ENCODE results near the gene PCP2. TPM values are rescaled to one million over a fixed set of nuclear protein-coding genes. Genes with fewer than 3 reads are reported as not detected.

The PCP2 gene
- polyA plus RNA-seq, 2 of the 4 experiments (the other 2 are of a cell fraction) = 0.19 TPM; not detected in 1

DNA sequence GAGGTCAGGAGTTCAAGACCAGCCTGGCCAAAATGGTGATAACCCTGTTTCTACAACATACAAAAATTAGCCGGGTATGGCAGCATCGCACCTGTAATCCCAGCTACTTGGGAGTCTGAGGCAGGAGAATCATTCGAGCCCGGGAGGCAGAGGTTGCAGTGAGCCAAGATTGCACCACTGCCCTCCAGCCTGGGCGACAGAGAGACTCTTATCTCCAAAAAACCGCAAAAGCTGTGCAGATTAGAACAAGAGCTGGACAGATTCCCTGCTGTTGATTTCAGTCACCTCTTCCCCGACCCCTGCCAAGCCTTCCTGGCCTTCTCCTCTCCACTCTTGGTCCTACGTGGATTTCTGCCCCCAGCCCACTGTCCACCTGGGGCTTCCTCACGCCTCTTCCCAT is 29.6 kb downstream of the PCP2 start:
- H3K27ac ChIP-seq = no peak overlapping the region
- no peaks in the 10 kb centered on the region for H3K4me1 ChIP-seq
- DNase-seq (ENCODE audit: low read depth in 1 of 2, low spot score in 1 of 2) (no peak), ATAC-seq (no peak), FAIRE-seq (no peak)
- H3K4me3 ChIP-seq = no peak overlapping the region
- ChIA-PET CTCF (interaction anchor here (2.0 kb wide), 1 partner anchor 36 kb away, joined by 7 read pairs; no protein-coding TSS in a partner anchor), POLR2A (no interaction called here)
- WGBS (ENCODE audit: missing lambda C conversion rate) = 65% methylated on average over 9 of the region's 9 CpGs
- H3K4me2 ChIP-seq = no peak overlapping the region
- no peaks in the 10 kb centered on the region for H3K9me3 ChIP-seq
- TF ChIP-seq NPAS2 (CRISPR knock-in tag; IDR thresholded peaks at IDR 0.05; ENCODE audit: borderline replicate concordance) = no peak
- no peak for TF ChIP-seq RARB (CRISPR knock-in tag; IDR thresholded peaks at IDR 0.05)
- no peak for TF ChIP-seq RFX5 (IDR thresholded peaks at IDR 0.05)
- no peak for TF ChIP-seq ESRRA (IDR thresholded peaks at IDR 0.05; ENCODE audit: borderline replicate concordance, low read length)
- TF ChIP-seq PHF8 (IDR thresholded peaks at IDR 0.05; ENCODE audit: borderline replicate concordance, low read depth) = no peak
- no peak for TF ChIP-seq FOSB (CRISPR knock-in tag; IDR thresholded peaks at IDR 0.05)
- TF ChIP-seq FOXS1 (CRISPR knock-in tag; IDR thresholded peaks at IDR 0.05) = no peak
- no peak for TF ChIP-seq ZSCAN20 (CRISPR knock-in tag; IDR thresholded peaks at IDR 0.05)
- no peak for TF ChIP-seq MAFK (IDR thresholded peaks at IDR 0.05; ENCODE audit: partially characterized antibody)
- TF ChIP-seq, protein P1, sequence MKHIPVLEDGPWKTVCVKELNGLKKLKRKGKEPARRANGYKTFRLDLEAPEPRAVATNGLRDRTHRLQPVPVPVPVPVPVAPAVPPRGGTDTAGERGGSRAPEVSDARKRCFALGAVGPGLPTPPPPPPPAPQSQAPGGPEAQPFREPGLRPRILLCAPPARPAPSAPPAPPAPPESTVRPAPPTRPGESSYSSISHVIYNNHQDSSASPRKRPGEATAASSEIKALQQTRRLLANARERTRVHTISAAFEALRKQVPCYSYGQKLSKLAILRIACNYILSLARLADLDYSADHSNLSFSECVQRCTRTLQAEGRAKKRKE (CRISPR knock-in tag; IDR thresholded peaks at IDR 0.05; ENCODE audit: low read depth) = no peak
- TF ChIP-seq POLR2AphosphoS2 (conservative IDR thresholded peaks at IDR 0.05; ENCODE audit: low read length) = no peak
- no peak for TF ChIP-seq POLR2A (IDR thresholded peaks at IDR 0.05; ENCODE audit: low read length)
- TF ChIP-seq, protein P2, sequence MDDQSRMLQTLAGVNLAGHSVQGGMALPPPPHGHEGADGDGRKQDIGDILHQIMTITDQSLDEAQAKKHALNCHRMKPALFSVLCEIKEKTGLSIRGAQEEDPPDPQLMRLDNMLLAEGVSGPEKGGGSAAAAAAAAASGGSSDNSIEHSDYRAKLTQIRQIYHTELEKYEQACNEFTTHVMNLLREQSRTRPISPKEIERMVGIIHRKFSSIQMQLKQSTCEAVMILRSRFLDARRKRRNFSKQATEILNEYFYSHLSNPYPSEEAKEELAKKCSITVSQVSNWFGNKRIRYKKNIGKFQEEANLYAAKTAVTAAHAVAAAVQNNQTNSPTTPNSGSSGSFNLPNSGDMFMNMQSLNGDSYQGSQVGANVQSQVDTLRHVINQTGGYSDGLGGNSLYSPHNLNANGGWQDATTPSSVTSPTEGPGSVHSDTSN (IDR thresholded peaks at IDR 0.05) = no peak
- no peak for TF ChIP-seq NR3C1 (IDR thresholded peaks at IDR 0.05)

DNA sequence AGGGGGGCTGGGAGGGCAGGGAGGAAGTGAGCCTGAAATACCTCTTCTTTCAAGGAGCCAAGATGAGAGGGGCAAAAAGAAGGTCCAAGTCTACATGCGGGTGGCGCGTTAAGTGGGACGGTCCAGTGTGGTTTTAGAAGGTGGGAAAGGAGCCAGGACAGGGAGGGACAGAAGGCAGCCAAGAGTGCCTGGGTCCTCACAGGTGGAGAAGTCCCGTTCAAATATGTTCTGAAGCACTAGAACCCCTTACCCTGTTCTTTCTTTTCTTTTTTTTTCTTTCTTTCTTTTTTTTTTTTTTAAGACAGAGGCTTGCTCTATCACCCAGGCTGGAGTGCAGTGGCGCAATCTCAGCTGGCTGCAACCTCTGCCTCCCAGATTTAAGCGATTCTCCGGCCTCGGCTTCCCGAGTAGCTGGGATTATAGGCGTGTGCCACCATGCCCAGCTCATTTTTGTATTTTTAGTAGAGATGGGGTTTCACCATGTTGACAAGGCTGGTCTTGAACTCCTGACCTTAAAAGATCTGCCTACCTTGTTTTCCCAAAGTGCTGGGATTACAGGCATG is 30.5 kb downstream of the PCP2 start:
- TF ChIP-seq MAZ (IDR thresholded peaks at IDR 0.05; ENCODE audit: borderline replicate concordance, low read depth, low read length) (no peak), BHLHE40 (IDR thresholded peaks at IDR 0.05; ENCODE audit: low read depth, low read length) (no peak), EHMT2 (IDR thresholded peaks at IDR 0.05; ENCODE audit: low read depth) (no peak), CBX2 (IDR thresholded peaks at IDR 0.05; ENCODE audit: borderline replicate concordance, low read depth) (no peak), ESRRA (IDR thresholded peaks at IDR 0.05; ENCODE audit: borderline replicate concordance, low read length) (no peak), HEYL (CRISPR knock-in tag; IDR thresholded peaks at IDR 0.05) (no peak), ZC3H11A (IDR thresholded peaks at IDR 0.05) (no peak), POLR2A (IDR thresholded peaks at IDR 0.05; ENCODE audit: low read length) (no peak), CEBPB (IDR thresholded peaks at IDR 0.05) (no peak), ZSCAN20 (CRISPR knock-in tag; IDR thresholded peaks at IDR 0.05) (no peak), MYC (IDR thresholded peaks at IDR 0.05; ENCODE audit: borderline replicate concordance, low read length) (no peak), SREBF2 (IDR thresholded peaks at IDR 0.05) (no peak)
- TF ChIP-seq, protein P3, sequence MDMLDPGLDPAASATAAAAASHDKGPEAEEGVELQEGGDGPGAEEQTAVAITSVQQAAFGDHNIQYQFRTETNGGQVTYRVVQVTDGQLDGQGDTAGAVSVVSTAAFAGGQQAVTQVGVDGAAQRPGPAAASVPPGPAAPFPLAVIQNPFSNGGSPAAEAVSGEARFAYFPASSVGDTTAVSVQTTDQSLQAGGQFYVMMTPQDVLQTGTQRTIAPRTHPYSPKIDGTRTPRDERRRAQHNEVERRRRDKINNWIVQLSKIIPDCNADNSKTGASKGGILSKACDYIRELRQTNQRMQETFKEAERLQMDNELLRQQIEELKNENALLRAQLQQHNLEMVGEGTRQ (IDR thresholded peaks at IDR 0.05) = no peak
- no peak overlapping the region for H3K27ac ChIP-seq
- DNase-seq (ENCODE audit: low read depth in 1 of 2, low spot score in 1 of 2) = no peak
- H3K4me3 ChIP-seq = no peak overlapping the region
- H3K4me2 ChIP-seq = no peak overlapping the region
- H3K4me1 ChIP-seq = no peaks in the 10 kb centered on the region
- POLR2A ChIA-PET = no interaction called here
- CTCF ChIA-PET = interaction anchor here (2.0 kb wide), 1 partner anchor 35 kb away, joined by 7 read pairs; no protein-coding TSS in a partner anchor
- H3K9me3 ChIP-seq = no peaks in the 10 kb centered on the region
- FAIRE-seq = no peak
- no peak for ATAC-seq
- 82% methylated on average over 11 of the region's 11 CpGs for whole genome bisulfite sequencing (ENCODE audit: missing lambda C conversion rate)

Data from A549 (cell line).